Right ventricle myocardium inferior (tissue), 1 donor: ENCODE results near the gene ARHGAP42. TPM values are rescaled to one million over a fixed set of nuclear protein-coding genes. Genes with fewer than 3 reads are reported as not detected.

Source experiments
- ATAC-seq: fragments of 200-7000 bp; cut with Tn5 transposase; one replicate; pipeline ENCODE4 v1.9.1; 2020; ENCODE audit warnings: mild to moderate bottlenecking, moderate library complexity
- DNase-seq: peaks from one replicate; pipeline ENCODE4 v3.0.0; 2021; ENCODE audit errors: missing footprints
- intact Hi-C: fragments of 100-400 bp; cut with DNase I; formaldehyde crosslinking; loops from one replicate; pipeline ENCODE4 v1.11.0; 2022
- total RNA-seq: library from RNA; stranded (reverse); fragmentation: NEBNext Ultra II Directional; extraction: Animal tissue kit (Norgen Biotek cat#: 25700); gene quantifications from one replicate; pipeline ENCODE4 v1.2.1, GENCODE V29; 2021
- donor health status: DM: no; HTN: yes; CAD: no; lungs with severe emphysema.

The ARHGAP42 gene
- total RNA-seq, 1 donor from 2014 or later = 4.5 TPM

- DNase-seq (no peak), ATAC-seq (no peak)
- intact Hi-C loops = no loop called here
Observed at GRCh38 chr11:100808904-100809491, 121.9 kb downstream of the ARHGAP42 start.

- DNase-seq (no peak), ATAC-seq (no peak)
- intact Hi-C loops = no loop called here
Observed at GRCh38 chr11:100810146-100810545, 123.1 kb downstream of the ARHGAP42 start.

- ATAC-seq = no peak
- intact Hi-C loops = no loop called here
- no peak for DNase-seq
Observed at GRCh38 chr11:100810666-100811065, 123.6 kb downstream of the ARHGAP42 start.

- ATAC-seq (no peak), DNase-seq (no peak)
- intact Hi-C loops = no loop called here
Observed at GRCh38 chr11:100812517-100812916, 125.4 kb downstream of the ARHGAP42 start.

GRCh38 chr11:100815787-100816330, 128.8 kb downstream of the ARHGAP42 start:
- intact Hi-C loops = no loop called here
- no peak for DNase-seq
- no peak for ATAC-seq

- DNase-seq (no peak), ATAC-seq (no peak)
- intact Hi-C loops = no loop called here
Observed at GRCh38 chr11:100816823-100817222, 129.7 kb downstream of the ARHGAP42 start.

GRCh38 chr11:100817620-100818019, 130.5 kb downstream of the ARHGAP42 start:
- DNase-seq (no peak), ATAC-seq (no peak)
- intact Hi-C loops = no loop called here

GRCh38 chr11:100820621-100821020, 133.5 kb downstream of the ARHGAP42 start:
- intact Hi-C loops = no loop called here
- DNase-seq = no peak
- ATAC-seq = no peak

GRCh38 chr11:100821198-100821597, 134.1 kb downstream of the ARHGAP42 start:
- no peak for ATAC-seq
- intact Hi-C loops = no loop called here

GRCh38 chr11:100823360-100823759, 136.3 kb downstream of the ARHGAP42 start:
- intact Hi-C loops = no loop called here
- ATAC-seq = peak; percentile 86
- DNase-seq = no peak

More at GRCh38 chr11:100821198-100821597, 134.1 kb downstream of the ARHGAP42 start:
- DNase-seq = no peak

GRCh38 chr11:100824041-100824809, 137.1 kb downstream of the ARHGAP42 start:
- DNase-seq (no peak), ATAC-seq (no peak)
- intact Hi-C loops = no loop called here

GRCh38 chr11:100825626-100826025, 138.5 kb downstream of the ARHGAP42 start:
- intact Hi-C loops = no loop called here
- no peak for DNase-seq
- ATAC-seq = no peak

GRCh38 chr11:100827934-100828661, 141.0 kb downstream of the ARHGAP42 start:
- ATAC-seq (no peak), DNase-seq (no peak)
- intact Hi-C loops = no loop called here

- DNase-seq = peak; percentile 61
- ATAC-seq = peak; percentile 65
- intact Hi-C loops = no loop called here
Observed at GRCh38 chr11:100830274-100830673, 143.2 kb downstream of the ARHGAP42 start.

- DNase-seq (no peak), ATAC-seq (peak; percentile 69)
- intact Hi-C loops = no loop called here
Observed at GRCh38 chr11:100830978-100831732, 144.1 kb downstream of the ARHGAP42 start.

- peak; percentile 68 for DNase-seq
- intact Hi-C loops = no loop called here
- ATAC-seq = peak; percentile 55
Observed at GRCh38 chr11:100831929-100832494, 144.9 kb downstream of the ARHGAP42 start.

- intact Hi-C loops = no loop called here
- ATAC-seq (no peak), DNase-seq (no peak)
Observed at GRCh38 chr11:100832829-100833228, 145.7 kb downstream of the ARHGAP42 start.

GRCh38 chr11:100833276-100833675, 146.2 kb downstream of the ARHGAP42 start:
- intact Hi-C loops = no loop called here
- ATAC-seq = no peak
- no peak for DNase-seq

GRCh38 chr11:100835854-100836253, 148.8 kb downstream of the ARHGAP42 start:
- intact Hi-C loops = no loop called here
- DNase-seq (no peak), ATAC-seq (no peak)
